NCI-H1694 treated with DMSO at 0.1 percent for 48 hours (cell line): ENCODE data around the gene AKAP1.
A peak's percentile ranks its signal among the peaks of the same experiment; 100 is the strongest.

Experiments used
- DNase-seq: peaks from one replicate; lab custom pipeline; 2025; lab: John Stamatoyannopoulos, UW

Gene AKAP1

GRCh38 chr17:57084802-57085447, at the start of gene AKAP1:
Gene AKAP1 (plus strand): TSS chr17:57085246. CDS start chr17:57105465, 20,219 bp downstream.
- peak; percentile 90 for DNase-seq

- DNase-seq = no peak
Observed at GRCh38 chr17:57035971-57036481, 49.0 kb upstream of the AKAP1 start.

- no peak for DNase-seq
Observed at GRCh38 chr17:57037411-57037810, 47.6 kb upstream of the AKAP1 start.

- DNase-seq = no peak
Observed at GRCh38 chr17:57038486-57038885, 46.6 kb upstream of the AKAP1 start.

GRCh38 chr17:57040571-57040970, 44.5 kb upstream of the AKAP1 start:
- DNase-seq = no peak

- no peak for DNase-seq
Observed at GRCh38 chr17:57043276-57043675, 41.8 kb upstream of the AKAP1 start.

GRCh38 chr17:57044976-57045867, 39.8 kb upstream of the AKAP1 start:
- DNase-seq = no peak

GRCh38 chr17:57045868-57046704, 39.0 kb upstream of the AKAP1 start:
- no peak for DNase-seq

- no peak for DNase-seq
Observed at GRCh38 chr17:57046749-57047148, 38.3 kb upstream of the AKAP1 start.

GRCh38 chr17:57048096-57048495, 37.0 kb upstream of the AKAP1 start:
- DNase-seq = no peak

GRCh38 chr17:57050306-57050705, 34.7 kb upstream of the AKAP1 start:
- no peak for DNase-seq

- no peak for DNase-seq
Observed at GRCh38 chr17:57051886-57052361, 33.1 kb upstream of the AKAP1 start.

- DNase-seq = no peak
Observed at GRCh38 chr17:57062865-57063264, 22.2 kb upstream of the AKAP1 start.

- no peak for DNase-seq
Observed at GRCh38 chr17:57067162-57067561, 17.9 kb upstream of the AKAP1 start.

GRCh38 chr17:57067781-57068180, 17.3 kb upstream of the AKAP1 start:
- no peak for DNase-seq

- no peak for DNase-seq
Observed at GRCh38 chr17:57068222-57068658, 16.8 kb upstream of the AKAP1 start.

GRCh38 chr17:57068707-57069106, 16.3 kb upstream of the AKAP1 start:
- no peak for DNase-seq

GRCh38 chr17:57071991-57072944, 12.8 kb upstream of the AKAP1 start:
- DNase-seq = no peak

- DNase-seq = no peak
Observed at GRCh38 chr17:57073626-57074025, 11.4 kb upstream of the AKAP1 start.

- no peak for DNase-seq
Observed at GRCh38 chr17:57075193-57075592, 9.9 kb upstream of the AKAP1 start.

- DNase-seq = no peak
Observed at GRCh38 chr17:57075785-57076184, 9.3 kb upstream of the AKAP1 start.
